Measurements from ENCODE around the gene RELL1.
A peak's percentile ranks its signal among the peaks of the same experiment; 100 is the strongest.

Gene RELL1

GRCh38 chr4:37680089-37680488 lies 6.1 kb downstream of the RELL1 start:
- TF ChIP-seq ZNF148 (tag by site-specific recombination; IDR thresholded peaks at IDR 0.05; ENCODE audit: borderline replicate concordance), result no peak
- TF ChIP-seq ZNF214 (tag by site-specific recombination; IDR thresholded peaks at IDR 0.05; ENCODE audit: borderline replicate concordance), result peak; percentile 92
- ChIA-PET POLR2A (no interaction called here), CTCF (no interaction called here)
- H3K27ac ChIP-seq (ENCODE audit: extremely low read depth, low read depth, low read length), result no peak overlapping the region
- no peaks in the 10 kb centered on the region for H3K4me1 ChIP-seq (ENCODE audit: control insufficient read depth, insufficient read depth, low read length)
- H3K36me3 ChIP-seq (ENCODE audit: control insufficient read depth in 2 of 2, insufficient read depth in 1 of 2, low read length in 2 of 2), result no peaks in the 10 kb centered on the region
- H3K4me3 ChIP-seq (ENCODE audit: low read depth, low read length), result no peak overlapping the region
- no peaks in the 10 kb centered on the region for H3K9me3 ChIP-seq (ENCODE audit: control insufficient read depth, insufficient read depth, low read depth, low read length)

GRCh38 chr4:37679301-37679700 lies 6.9 kb downstream of the RELL1 start:
- Histone ChIP-seq H3K4me1 (ENCODE audit: control insufficient read depth, insufficient read depth, low read length) (no peaks in the 10 kb centered on the region), H3K9me3 (ENCODE audit: control insufficient read depth, insufficient read depth, low read depth, low read length) (no peaks in the 10 kb centered on the region), H3K27ac (ENCODE audit: extremely low read depth, low read depth, low read length) (no peak overlapping the region), H3K4me3 (ENCODE audit: low read depth, low read length) (no peak overlapping the region), H3K36me3 (ENCODE audit: control insufficient read depth in 2 of 2, insufficient read depth in 1 of 2, low read length in 2 of 2) (no peaks in the 10 kb centered on the region)
- CTCF ChIA-PET, result no interaction called here
- POLR2A ChIA-PET, result no interaction called here
- no peak for TF ChIP-seq PRDM6 (tag by site-specific recombination; IDR thresholded peaks at IDR 0.05)
- no peak for TF ChIP-seq ZBTB8A (tag by site-specific recombination; IDR thresholded peaks at IDR 0.05)
- TF ChIP-seq BCL11B (tag by site-specific recombination; IDR thresholded peaks at IDR 0.05; ENCODE audit: low read depth), result no peak
- TF ChIP-seq GLI2 (tag by site-specific recombination; IDR thresholded peaks at IDR 0.05; ENCODE audit: borderline replicate concordance, low read depth), result no peak
- no peak for TF ChIP-seq ZNF76 (tag by site-specific recombination; IDR thresholded peaks at IDR 0.05; ENCODE audit: borderline replicate concordance, low read depth)
- no peak for TF ChIP-seq KLF8 (tag by site-specific recombination; IDR thresholded peaks at IDR 0.05)
- TF ChIP-seq SCRT1 (tag by site-specific recombination; IDR thresholded peaks at IDR 0.05; ENCODE audit: borderline replicate concordance), result no peak
- TF ChIP-seq ZNF580 (tag by site-specific recombination; IDR thresholded peaks at IDR 0.05), result no peak
- no peak for TF ChIP-seq ZNF777 (tag by site-specific recombination; IDR thresholded peaks at IDR 0.05; ENCODE audit: borderline replicate concordance)
- TF ChIP-seq ZNF26 (tag by site-specific recombination; IDR thresholded peaks at IDR 0.05), result no peak
- no peak for TF ChIP-seq INSM2 (tag by site-specific recombination; IDR thresholded peaks at IDR 0.05)
- no peak for TF ChIP-seq ZNF433 (tag by site-specific recombination; IDR thresholded peaks at IDR 0.05; ENCODE audit: low read depth)
- no peak for TF ChIP-seq IKZF3 (tag by site-specific recombination; IDR thresholded peaks at IDR 0.05)
- TF ChIP-seq ZNF677 (tag by site-specific recombination; IDR thresholded peaks at IDR 0.05), result no peak
- TF ChIP-seq ZNF514 (tag by site-specific recombination; IDR thresholded peaks at IDR 0.05), result no peak
- no peak for TF ChIP-seq ZNF571 (tag by site-specific recombination; IDR thresholded peaks at IDR 0.05)
- TF ChIP-seq ZFP3 (tag by site-specific recombination; IDR thresholded peaks at IDR 0.05; ENCODE audit: low read depth), result no peak
- no peak for TF ChIP-seq ZSCAN18 (tag by site-specific recombination; IDR thresholded peaks at IDR 0.05)
- TF ChIP-seq ZNF423 (tag by site-specific recombination; IDR thresholded peaks at IDR 0.05), result no peak
